SHP77 (cell line): ENCODE measurements around the gene USP50.
"Not testable (repeated sequence)": the region's sequence is repeated elsewhere in the genome, so short reads cannot be mapped to it uniquely, and the experiment has no call there.

ENCODE experiments used
- DNase-seq, 2 experiments: peaks; one replicate each; lab custom pipeline; 2025; lab: John Stamatoyannopoulos, UW

Gene USP50

DNA sequence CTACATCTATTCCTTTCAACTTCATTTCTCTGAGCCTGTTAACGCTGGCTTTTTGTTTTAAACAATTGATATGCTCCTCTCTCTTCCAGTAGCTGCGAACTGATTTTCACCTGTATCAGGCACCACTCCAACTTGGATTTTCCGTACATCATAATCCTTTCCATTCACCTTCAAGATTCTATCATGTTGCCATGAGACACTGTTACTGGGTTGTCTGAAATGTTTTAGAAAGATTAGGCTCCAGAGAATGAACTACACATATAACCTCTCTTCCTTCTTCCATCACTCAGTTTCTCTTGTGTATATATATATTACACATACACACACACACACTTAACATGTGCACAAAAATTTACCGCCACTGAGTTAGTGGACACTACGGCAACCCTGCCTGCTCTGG lies at the start of gene USP50:
USP50 (minus strand) TSS at position 101 of the 400 bp plus-strand sequence. CDS start 141 bp downstream, outside the sequence.
- no peak for DNase-seq

- DNase-seq: no peak
Observed at GRCh38 chr15:50594311-50594710, 47.8 kb upstream of the USP50 start.

GRCh38 chr15:50593761-50594160 lies 47.3 kb upstream of the USP50 start:
- DNase-seq: no peak

- no peak for DNase-seq
Observed at GRCh38 chr15:50590288-50590687, 43.8 kb upstream of the USP50 start.

GRCh38 chr15:50577492-50577891 lies 31.0 kb upstream of the USP50 start:
- no peak for DNase-seq

GRCh38 chr15:50576166-50576565 lies 29.7 kb upstream of the USP50 start:
- no peak for DNase-seq

DNA sequence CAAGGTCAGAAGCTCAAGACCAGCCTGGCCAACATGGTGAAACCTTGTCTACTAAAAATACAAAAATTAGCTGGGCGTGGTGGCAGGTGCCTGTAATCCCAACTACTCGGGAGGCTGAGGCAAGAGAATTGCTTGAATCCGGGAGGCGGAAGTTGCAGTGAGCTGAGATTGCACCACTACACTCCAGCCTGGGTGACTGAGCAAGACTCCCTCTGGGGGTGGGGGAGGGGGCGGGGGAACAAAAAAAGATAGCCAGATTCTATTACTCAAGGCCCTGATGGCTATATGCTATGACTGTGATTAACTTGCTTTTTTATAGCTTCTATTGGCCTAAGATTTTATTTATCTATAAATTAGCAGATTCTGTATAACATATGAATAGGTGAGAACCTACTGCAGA lies 27.4 kb upstream of the USP50 start:
- not testable (repeated sequence) for DNase-seq

DNA sequence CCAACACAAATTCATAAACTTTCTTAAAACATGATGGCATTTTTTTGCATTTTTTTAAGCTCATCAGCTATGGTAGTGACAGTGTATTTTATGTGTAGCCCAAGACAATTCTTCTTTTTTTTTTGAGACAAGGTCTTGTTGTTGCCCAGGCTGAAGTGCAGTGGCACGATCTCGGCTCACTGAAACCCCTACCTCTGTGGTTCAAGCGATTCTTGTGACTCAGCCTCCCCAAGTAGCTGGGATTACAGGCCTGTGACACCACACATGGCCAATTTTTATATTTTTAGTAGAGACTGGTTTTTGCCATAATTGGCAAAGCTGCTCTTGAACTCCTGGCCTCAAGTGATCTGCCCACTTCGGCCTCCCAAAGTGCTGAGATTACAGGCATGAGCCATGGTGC lies 17.3 kb upstream of the USP50 start:
- no peak for DNase-seq

GRCh38 chr15:50562735-50563640 lies 16.5 kb upstream of the USP50 start:
- no peak for DNase-seq

DNA sequence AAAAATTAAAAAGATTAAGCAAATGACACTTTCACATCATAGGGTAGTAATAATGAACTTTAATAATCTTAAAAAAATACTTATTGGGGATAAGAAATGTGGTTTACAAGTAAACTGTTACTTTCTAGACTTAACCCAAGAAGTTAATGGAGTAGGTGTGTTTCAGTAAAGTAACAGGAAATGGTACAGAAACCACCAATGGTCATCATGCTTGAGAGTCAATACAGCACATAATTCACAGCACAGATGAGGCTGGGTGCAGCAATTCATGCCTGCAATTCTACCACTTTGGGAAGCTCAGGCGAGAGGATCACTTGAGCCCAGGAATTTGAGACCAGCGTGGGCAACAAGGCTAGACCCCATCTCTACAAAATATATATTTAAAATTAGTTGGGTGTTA lies 11.5 kb upstream of the USP50 start:
- no peak for DNase-seq

- no peak for DNase-seq
Observed at GRCh38 chr15:50556642-50557371, 10.3 kb upstream of the USP50 start.

- no peak for DNase-seq
Observed at GRCh38 chr15:50552238-50552637, 5.8 kb upstream of the USP50 start.

DNA sequence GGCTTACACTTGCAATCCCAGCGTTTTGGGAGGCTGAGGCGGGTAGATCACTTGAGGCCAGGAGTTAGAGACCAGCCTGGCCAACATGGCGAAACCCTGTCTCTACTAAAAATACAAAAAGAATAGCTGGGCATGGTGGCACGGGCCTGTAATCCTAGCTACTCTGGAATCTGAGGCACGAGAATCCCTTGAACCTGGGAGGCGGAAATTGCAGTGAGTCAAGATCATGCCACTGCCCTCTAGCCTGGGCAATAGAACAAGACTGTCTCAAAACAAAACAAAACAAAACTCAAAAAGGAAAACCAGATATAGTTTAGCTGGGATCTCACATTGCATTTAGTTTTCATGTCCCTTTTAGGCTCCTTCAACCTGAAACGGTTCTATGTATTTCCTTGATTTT lies 2.9 kb upstream of the USP50 start:
- no peak for DNase-seq

- DNase-seq: no peak
Observed at GRCh38 chr15:50544368-50544767, 2.1 kb downstream of the USP50 start.

DNA sequence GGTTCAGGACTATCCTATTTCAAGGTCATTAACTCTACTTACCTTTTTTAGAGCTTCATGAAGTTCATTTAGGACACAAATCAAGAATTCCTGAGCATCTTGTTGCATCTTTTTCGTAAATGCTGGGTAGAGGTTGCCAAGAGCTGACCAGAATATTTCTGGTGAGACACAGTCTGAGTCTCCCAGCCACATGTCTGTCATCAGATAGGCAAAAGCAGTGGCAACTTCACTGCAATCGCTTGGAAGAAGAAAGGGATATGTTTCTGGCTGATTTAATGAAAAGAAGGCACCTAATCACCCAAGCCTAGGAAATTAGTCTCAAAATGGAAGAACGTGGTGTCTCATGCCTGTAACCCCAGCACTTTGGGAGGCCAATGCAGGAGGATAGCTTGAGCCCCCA lies 2.9 kb downstream of the USP50 start:
- no peak for DNase-seq

- DNase-seq: no peak
Observed at GRCh38 chr15:50542887-50543210, 3.6 kb downstream of the USP50 start.

DNA sequence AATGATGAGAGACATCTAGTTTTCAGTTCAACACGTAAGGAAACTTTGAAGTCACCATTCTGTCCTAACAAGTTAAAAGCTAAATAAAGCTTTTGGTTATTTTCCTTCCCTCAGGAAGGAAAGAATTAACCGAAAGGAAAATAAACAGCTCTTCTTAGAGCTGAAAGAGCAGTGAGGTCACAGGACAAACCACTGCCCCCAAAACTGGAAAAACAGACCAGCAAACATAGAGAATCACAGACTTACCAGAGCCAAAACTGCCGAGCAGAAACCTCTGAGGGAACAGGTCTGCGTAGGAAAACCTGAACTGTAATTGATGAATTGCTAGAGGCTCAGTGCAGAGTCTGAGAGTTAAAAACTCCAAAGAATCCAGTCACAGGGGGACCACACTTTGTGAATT lies 14.7 kb downstream of the USP50 start:
- DNase-seq: no peak

GRCh38 chr15:50531163-50531562 lies 15.3 kb downstream of the USP50 start:
- no peak for DNase-seq

- DNase-seq: no peak
Observed at GRCh38 chr15:50523851-50524251, 22.6 kb downstream of the USP50 start.

- DNase-seq: no peak
Observed at GRCh38 chr15:50519740-50520425, 26.6 kb downstream of the USP50 start.

GRCh38 chr15:50513001-50513400 lies 33.5 kb downstream of the USP50 start:
- no peak for DNase-seq

GRCh38 chr15:50506121-50506520 lies 40.3 kb downstream of the USP50 start:
- DNase-seq: no peak

GRCh38 chr15:50505656-50506055 lies 40.8 kb downstream of the USP50 start:
- DNase-seq: not testable (repeated sequence)
